ENCODE results near the gene KCNE3.

KCNE3 gene

DNA sequence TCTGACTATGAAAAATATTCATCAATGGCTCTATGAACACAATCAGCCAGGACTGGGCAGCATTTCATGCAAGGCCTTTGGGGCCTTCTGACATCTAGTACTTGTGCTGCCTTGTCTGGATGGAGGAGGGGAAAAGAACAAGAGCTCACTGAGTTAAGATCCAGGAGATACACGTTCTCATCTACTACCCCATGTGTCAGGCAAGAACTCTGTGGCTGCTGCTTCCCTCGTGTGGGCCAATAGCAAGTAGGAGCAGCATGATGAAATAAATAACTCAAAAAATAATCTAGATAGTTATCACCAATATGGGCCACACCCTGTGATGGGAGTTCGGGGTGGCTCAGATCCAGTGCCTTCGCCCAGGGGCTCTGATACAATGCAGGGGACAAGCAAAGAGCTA lies 7.3 kb downstream of the KCNE3 start:
- H3K4me3 ChIP-seq (ENCODE audit: control insufficient read depth, low read depth, low read length) = no peak overlapping the region
- TF ChIP-seq CTCF (IDR thresholded peaks at IDR 0.05; ENCODE audit: control insufficient read depth, insufficient read depth, low read depth, low read length, missing control alignments) = no peak
- DNase-seq (ENCODE audit: low read depth) = no peak

DNA sequence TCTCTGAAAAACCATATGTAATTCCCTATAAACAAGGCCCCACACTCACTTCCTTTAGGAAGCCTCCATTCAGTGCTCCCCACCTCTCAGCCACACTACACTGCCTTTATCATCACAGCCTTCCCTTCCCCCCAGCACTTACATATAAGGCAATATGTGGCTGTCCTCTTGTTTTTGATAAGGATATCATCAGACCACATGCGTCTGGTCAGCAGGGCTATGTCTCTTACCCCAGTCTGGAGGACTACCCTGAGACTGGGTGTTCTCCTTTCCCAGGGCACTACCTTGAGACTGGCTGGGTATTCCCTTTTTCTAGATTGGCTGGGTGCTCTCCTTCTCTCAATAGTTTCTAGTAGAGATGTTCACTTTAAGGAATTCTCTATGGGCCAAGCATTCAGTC lies 7.8 kb downstream of the KCNE3 start:
- no peak overlapping the region for H3K4me3 ChIP-seq (ENCODE audit: control insufficient read depth, low read depth, low read length)
- no peak for DNase-seq (ENCODE audit: low read depth)

GRCh38 chr11:74457356-74457755 lies 10.0 kb downstream of the KCNE3 start:
- no peak for TF ChIP-seq CTCF (IDR thresholded peaks at IDR 0.05; ENCODE audit: control insufficient read depth, insufficient read depth, low read depth, low read length, missing control alignments)
- H3K4me3 ChIP-seq (ENCODE audit: control insufficient read depth, low read depth, low read length) = no peak overlapping the region
- DNase-seq (ENCODE audit: low read depth) = no peak

More for the DNA sequence above, 7.8 kb downstream of the KCNE3 start:
- TF ChIP-seq CTCF (IDR thresholded peaks at IDR 0.05; ENCODE audit: control insufficient read depth, insufficient read depth, low read depth, low read length, missing control alignments) = no peak

DNA sequence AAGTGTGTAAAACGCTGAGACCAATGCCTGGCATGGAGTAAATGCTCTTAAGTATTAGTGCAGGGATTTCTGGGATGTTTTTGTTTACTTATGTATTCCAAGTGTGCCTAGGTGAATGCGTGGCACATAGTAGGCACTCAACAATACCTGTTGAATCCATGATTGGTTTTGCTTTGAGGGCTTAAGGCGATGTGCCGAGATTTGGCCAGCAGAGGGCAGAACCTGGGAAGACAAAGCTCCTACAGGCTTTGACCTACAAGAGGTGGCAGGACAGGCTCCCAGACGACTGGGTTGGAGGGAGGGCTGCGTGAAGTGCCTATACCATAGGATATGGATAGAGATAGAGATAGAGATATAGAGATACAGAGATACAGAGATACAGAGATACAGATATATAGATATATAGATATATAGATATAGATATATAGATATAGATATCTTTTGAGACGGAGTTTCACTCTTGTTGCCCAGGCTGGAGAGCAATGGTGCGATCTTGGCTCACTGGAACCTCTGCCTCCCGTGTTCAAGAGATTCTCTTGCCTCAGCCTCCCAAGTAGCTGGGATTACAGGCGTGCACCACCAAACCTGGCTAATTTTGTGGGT lies 13.9 kb downstream of the KCNE3 start:
- TF ChIP-seq CTCF (IDR thresholded peaks at IDR 0.05; ENCODE audit: control insufficient read depth, insufficient read depth, low read depth, low read length, missing control alignments) = peak; percentile 85
- H3K4me3 ChIP-seq (ENCODE audit: control insufficient read depth, low read depth, low read length) = no peak overlapping the region
- DNase-seq (ENCODE audit: low read depth) = no peak

DNA sequence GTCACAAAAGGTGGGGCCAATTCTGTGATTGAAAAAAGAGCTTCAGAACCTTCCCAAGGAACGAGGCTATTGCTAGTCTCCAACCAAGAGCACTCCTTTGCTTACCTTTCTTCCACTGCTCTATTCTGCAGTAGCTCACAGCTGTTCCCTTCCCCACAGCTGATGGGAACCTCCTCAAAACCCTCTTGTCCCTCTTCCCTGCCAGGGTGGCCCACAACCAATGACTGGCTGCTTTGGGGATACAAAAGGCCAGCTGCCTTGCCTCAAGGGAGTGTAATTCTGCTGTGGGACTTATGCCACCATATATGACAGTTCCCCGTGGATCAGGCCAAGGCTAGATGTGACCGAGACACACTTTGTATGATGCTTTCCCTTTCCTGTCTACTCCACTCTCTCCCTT lies 15.0 kb downstream of the KCNE3 start:
- no peak for DNase-seq (ENCODE audit: low read depth)
- TF ChIP-seq CTCF (IDR thresholded peaks at IDR 0.05; ENCODE audit: control insufficient read depth, insufficient read depth, low read depth, low read length, missing control alignments) = no peak
- no peak overlapping the region for H3K4me3 ChIP-seq (ENCODE audit: control insufficient read depth, low read depth, low read length)

DNA sequence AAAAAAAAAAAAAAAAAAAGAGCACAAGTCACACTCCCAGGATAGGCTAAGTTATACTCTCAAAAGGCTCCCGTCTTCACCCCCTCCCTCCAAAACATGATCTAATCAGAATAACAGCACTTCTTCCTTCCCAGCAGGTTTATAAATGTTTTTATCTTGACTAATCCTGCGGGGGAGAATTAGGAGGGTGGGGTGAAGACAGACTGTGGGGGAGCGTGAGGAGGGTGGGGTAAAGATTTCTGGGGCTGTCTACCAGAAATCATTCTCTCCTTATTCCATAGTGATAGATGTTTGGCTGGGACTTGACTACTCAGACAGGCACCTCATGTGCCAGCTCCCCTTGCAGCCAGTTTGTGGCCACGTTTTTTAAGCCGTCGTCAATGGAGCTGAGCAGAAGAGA lies 17.0 kb downstream of the KCNE3 start:
- TF ChIP-seq CTCF (IDR thresholded peaks at IDR 0.05; ENCODE audit: control insufficient read depth, insufficient read depth, low read depth, low read length, missing control alignments) = no peak
- DNase-seq (ENCODE audit: low read depth) = no peak
- no peak overlapping the region for H3K4me3 ChIP-seq (ENCODE audit: control insufficient read depth, low read depth, low read length)

Data from AG09309 (cell line).